ENCODE measurements around the gene FBXL17.

Gene FBXL17

GRCh38 chr5:108146222-108146621 is 235.7 kb downstream of the FBXL17 start:
- no peak for DNase-seq

DNA sequence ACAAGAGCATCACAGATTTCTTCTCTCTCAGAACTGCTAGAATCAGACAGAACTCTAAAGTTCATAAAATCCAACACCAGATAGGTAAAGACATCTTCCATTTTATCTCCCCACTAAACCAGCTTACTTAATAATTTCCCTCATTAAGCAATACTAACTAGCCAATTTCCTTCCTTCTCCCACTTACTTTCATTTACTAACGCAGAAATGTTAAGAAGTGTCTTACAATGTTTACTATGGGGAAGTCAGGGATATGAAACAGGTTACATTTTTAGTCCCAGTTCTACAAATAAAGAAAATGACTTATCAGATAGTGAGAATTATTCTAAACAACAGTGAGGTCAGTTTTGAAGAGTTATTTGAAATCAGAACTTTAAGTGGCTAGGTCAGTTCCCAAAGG is 236.5 kb downstream of the FBXL17 start:
- no peak for DNase-seq

DNA sequence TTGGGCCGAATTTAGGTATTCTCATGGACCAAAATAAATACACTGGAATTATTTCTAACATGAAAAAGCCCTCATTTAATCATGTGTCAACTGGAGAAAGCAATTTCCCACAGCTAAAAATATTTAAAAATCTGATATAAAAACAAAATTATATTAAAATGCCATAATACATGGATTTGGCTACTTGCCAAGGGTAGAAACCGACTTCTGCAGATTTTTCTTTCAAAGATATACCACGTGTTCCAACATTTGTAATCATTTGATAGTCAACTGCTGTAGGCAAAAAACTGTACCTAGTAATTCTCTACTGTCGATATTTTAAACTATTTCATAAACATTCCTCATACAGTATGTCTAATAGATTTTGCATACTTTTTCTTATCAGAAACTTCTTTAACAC is 237.6 kb downstream of the FBXL17 start:
- no peak for DNase-seq

- DNase-seq: no peak
Observed at GRCh38 chr5:108143581-108143980, 238.3 kb downstream of the FBXL17 start.

GRCh38 chr5:108141676-108142075 is 240.2 kb downstream of the FBXL17 start:
- DNase-seq: no peak

DNA sequence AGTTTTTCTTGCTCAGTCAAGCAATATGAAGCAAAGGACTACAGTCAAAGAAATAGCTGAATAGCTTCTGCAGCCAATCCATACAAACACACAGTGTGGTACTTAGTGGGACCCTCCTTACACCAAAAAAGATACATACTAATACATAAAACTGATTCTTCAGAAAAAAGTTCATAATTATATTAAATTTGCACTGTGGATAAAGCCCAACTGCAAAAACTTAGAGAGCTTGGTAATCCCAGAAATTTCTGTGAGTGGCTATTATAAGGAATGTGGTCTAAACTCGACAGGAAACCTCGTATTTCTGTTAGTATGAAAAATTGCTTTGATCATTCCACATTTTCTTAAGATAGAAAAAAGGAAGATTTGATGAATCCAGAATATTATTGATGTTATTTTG is 245.4 kb downstream of the FBXL17 start:
- no peak for DNase-seq

DNA sequence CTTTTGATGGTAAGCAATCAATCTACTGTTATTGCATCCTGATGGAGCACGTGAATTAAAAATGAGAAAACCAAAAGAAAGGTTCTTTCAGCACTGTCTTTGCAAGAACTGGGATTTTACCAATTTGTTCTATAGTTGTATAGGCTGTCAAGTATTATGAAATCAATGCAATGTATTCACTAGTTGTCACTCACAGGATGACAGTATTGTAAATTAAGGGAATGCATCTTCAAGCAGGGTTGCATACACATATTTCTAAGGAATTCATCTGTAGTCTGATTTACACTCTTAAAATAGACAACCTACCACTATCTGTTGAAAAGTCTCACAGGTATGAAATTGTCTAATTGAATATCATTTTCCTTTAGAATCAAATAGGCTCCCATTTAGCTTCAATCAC is 252.8 kb downstream of the FBXL17 start:
- DNase-seq: no peak

DNA sequence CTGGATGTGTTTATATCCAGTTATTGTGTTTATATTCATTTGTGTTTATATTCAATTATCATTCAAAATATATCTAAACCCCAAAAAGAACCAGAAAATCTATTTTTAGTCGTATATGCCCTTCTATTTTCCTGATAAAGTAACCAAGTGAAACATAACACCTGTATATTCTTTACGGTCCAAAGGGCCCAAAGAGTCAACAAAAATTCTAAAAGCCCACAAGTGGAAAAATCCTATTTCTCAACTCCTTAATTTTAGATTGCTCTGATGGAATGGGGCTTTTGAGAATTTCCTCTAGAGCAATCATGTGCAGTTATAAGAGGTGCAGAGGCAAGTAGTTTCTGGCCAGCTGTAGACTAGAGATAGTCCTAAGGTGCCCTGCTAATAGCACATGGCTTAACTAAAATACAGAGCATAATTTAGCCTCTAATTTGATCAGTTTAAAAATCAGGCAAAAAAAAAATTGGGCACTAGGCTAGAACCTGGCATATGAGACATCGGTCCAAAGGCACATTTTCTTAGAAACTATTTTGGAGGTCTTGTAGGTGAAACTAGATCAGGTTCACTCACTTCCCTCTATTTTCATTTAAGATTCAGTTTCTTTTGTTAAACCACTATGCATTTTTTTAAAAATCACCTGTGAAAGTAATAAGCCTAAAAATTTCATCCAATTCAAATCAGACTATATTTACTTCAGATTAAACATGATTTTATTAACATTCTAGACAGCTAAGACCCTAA is 256.0 kb downstream of the FBXL17 start:
- DNase-seq: no peak

- DNase-seq: no peak
Observed at GRCh38 chr5:108124596-108124995, 257.3 kb downstream of the FBXL17 start.

- DNase-seq: no peak
Observed at GRCh38 chr5:108122702-108123101, 259.2 kb downstream of the FBXL17 start.

- no peak for DNase-seq
Observed at GRCh38 chr5:108118813-108119514, 262.9 kb downstream of the FBXL17 start.

DNA sequence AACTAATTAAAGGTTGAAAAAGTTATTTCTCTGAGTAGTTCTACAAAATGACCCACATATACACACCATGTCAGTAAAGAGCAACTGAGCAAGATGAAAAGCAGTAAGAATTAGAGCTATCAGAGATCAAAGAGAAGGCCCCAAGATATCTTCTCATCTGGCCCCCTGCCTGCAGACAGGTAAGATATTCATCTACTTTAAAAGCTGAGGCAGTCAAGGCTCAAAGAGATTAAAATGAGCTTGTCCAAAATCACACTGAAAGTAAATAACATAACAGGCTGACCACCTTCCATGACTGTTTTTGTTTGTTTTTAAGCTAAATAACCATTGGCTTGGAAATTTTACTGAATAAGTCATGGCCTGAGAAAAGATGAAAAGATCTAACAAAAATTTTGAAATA is 266.2 kb downstream of the FBXL17 start:
- no peak for DNase-seq

DNA sequence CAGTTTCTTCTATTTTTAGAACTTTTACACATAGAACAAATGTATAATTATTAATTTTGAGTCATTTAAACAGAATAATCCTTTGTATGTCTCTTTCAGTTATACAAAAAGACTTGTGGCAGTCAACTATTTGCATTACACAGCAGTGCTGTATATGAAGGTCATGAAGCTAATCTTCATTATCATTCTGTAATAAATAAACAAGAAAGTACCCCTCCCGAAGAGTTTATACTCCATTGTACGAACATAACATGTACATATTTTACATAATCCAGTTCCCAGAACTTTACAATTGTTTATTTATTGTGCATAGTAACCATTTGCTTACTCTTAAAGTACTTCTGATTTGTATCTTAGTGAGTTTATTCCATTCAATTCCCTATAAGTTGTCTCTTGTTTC is 267.9 kb downstream of the FBXL17 start:
- no peak for DNase-seq

- DNase-seq: no peak
Observed at GRCh38 chr5:108111736-108112135, 270.2 kb downstream of the FBXL17 start.

DNA sequence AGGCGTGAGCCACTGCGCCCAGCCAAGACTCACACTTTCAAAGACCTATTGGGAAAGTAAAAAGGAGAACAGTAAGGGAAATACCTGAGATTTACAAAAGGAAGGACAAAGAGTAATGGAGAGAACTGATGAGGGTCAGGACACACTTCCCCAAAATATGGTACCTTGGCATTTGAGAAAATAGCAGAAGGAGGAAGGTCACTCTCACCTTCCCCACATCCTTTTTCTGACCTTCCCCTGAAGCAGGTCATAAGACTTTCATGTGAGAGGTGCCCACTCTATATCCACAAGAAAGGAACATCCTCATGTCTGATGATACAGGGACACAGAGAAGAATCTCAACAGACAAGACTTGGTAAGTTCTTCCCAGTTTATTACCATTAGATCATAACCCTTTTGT is 272.8 kb downstream of the FBXL17 start:
- no peak for DNase-seq

- no peak for DNase-seq
Observed at GRCh38 chr5:108104448-108104847, 277.4 kb downstream of the FBXL17 start.

GRCh38 chr5:108102463-108102862 is 279.4 kb downstream of the FBXL17 start:
- no peak for DNase-seq

DNA sequence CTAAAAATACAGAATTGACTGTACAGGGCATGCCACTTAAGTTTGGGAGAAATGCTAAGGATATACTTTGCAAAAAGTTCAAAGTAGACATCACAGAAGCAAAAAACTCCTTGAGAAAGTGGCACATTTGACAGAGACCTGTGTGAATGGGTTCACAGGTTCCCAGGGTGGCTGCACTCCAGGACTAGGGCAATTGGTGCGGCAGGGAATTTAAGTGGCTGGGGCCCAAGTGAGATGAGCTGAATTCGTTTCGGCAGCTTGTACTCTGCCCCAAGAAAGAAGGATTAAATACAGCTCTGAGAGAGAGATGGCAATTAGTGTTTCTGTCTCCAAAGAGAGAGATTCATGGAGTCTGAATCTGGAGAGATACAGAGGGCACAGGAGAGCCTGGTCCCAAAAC is 280.1 kb downstream of the FBXL17 start:
- no peak for DNase-seq

DNA sequence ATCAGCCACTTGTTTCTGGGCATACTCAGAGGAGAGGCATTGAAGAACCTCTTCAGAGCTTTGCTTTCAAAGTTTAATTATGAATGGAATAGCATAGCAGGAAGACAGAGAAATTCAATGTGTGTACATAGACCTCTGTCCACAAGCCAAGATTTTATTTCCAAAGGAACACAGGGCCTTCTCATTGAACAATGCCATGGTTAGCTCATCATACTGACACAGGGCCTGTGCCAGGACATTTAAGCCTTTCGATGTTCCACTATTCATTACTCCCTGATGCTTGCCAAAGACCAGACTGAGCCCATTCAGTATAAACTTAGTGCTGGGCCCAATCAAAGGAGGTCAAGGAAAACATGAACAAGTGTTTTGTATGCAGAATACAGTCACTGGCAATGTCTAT is 280.8 kb downstream of the FBXL17 start:
- DNase-seq: peak in 1 of 2 experiments; percentile 3

DNA sequence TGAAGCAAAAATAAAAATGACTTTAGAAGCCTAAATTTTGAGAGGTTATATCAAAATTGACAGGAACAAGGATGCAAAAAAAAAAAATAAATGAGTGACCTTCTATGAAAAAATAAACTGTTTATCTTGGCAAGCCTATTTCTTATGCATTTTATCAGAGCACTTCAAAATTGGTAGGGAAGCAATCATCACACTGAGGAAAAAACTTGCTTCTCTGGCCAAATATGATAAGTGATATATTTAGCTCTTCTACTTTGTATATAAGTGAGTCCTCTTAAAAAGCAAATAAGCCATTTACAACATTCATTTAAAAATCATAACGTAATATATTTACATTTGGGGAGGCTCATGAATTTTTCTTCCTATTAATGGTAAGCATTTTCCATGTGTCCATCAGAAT is 287.1 kb downstream of the FBXL17 start:
- DNase-seq: no peak

- peak in 1 of 2 experiments; percentile 22 for DNase-seq
Observed at GRCh38 chr5:108093186-108093585, 288.7 kb downstream of the FBXL17 start.

GRCh38 chr5:108090946-108091345 is 291.0 kb downstream of the FBXL17 start:
- DNase-seq: no peak

GRCh38 chr5:108084105-108084504 is 297.8 kb downstream of the FBXL17 start:
- DNase-seq: peak in 1 of 2 experiments; percentile 48

DNA sequence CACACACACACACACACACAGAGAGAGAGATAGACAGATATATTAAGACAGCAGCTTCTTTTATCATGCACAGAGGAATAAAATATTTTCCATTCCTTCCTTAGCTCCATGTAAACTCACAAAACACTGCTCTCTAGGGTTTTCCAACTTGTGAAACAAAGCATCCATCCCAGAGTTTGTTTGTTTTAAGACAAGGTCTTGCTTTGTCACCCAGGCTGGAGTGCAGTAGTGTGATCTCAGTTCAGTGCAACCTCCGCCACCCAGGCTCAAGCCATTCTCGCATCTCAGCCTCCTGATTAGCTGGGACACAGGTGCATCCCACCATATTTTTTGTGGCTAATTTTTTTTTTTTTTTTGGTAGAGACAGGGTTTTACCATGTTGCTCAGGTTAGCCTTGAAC is 298.7 kb downstream of the FBXL17 start:
- DNase-seq: no peak

GRCh38 chr5:108081707-108082106 is 300.2 kb downstream of the FBXL17 start:
- no peak for DNase-seq
